DMS53 treated with DMSO at 0.1 percent for 48 hours (cell line): ENCODE results near the gene FCAMR.
A peak's percentile ranks its signal among the peaks of the same experiment; 100 is the strongest.

ENCODE experiments used
- DNase-seq: peaks from one replicate; lab custom pipeline; 2025; ENCODE audit not compliant: unreplicated experiment; lab: John Stamatoyannopoulos, UW

Gene FCAMR

DNA sequence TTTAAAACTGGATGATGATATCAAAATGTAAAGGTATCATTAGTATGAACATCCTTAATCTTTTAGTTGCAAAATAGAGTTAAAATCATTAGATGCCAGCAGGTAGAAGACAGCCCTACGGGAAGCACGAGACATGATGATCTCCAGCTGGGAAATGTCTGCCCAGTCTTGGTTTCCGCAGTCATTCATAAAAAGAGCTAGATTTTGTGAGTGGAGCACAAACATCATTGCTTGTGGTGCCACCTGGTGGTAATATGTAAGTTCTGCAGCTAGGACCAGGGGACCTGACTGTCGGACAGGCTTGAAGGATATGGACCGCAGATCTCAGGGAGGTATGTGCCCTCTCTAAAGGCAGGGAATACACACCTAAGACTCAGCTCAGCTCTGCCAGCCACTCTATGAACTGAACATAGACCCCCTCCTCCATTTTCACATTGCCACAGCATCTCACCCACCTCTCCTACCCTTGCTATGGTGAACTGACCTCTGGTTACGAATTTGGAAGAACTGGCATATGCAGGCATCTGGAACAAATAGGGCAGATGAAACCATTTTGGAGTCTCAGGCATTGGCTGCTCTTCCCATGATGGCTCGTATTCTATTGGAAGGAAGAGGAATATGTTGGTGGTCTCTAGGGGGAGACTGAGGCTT lies 57.7 kb downstream of the FCAMR start:
- peak; percentile 92 for DNase-seq

DNA sequence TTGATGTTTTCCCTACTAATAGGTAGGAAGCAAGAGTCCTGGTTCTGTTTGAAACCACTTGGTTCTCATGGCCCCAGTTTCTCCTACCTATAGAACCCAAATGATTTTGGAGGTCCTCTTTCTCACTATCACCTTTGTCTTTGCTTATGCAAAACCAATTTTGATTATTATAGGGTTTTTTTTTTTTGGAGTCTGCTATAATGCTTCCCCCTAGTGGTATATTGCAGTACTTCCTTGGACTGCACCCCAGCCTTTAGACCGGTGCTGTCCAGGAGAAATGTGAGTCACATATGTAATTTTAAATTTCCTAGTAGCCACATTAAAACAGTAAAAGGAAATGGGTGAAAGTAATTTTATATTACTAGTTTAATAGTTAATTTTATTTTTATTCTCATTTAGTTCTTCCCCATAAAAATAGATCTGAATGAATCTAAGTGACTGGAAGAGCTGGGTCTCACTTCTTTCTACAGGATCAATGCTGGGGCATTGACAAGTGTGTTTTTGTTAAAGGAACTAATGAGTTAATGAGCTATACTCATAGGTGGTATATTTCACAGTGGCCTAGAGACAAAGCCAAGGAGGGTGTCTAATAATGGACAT lies 59.1 kb downstream of the FCAMR start:
- DNase-seq, result peak; percentile 69

DNA sequence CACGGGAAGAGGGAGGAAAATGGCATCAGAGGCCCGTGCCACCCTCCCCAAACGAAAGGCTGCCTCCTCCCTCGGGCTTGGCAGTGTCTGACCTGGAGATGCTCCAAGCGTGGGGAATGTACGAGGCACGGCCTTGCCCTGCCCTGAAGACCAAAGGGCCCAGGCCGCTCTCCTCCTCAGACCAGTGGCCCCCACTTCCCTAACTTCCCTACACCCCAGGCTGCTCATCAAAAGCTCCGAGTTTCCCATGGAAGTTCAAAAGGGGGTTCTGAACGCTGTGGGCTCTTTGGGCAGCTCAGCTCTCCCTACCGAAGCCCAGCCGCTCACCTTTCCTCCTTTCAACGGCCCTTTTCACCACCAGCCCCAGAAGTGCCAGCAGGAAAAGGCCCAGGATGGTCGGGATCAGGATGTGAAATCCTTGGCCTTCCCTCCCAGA lies 60.4 kb downstream of the FCAMR start:
- no peak for DNase-seq

GRCh38 chr1:206909161-206909882 lies 60.9 kb downstream of the FCAMR start:
- peak; percentile 84 for DNase-seq

DNA sequence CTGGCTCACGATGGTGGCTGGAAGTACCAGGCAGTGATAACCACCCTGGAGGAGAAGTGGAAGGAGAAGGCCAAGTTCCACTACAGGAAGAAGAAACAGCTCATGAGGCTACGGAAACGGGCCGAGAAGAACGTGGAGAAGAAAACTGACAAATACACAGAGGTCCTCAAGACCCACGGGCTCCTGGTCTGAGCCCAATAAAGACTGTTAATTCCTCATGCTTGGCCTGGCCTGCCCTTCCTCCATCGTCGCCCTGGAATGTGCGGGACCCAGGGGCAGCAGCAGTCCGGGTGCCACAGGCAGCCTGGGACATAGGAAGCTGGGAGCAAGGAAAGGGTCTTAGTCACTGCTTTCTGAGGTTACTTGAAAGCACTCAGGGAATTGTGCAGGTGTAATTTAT lies 62.2 kb downstream of the FCAMR start:
- no peak for DNase-seq
